ENCODE measurements around the gene ARAF. TPM values are rescaled to one million over a fixed set of nuclear protein-coding genes. Genes with fewer than 3 reads are reported as not detected.

ARAF gene
- polyA plus RNA-seq, 3 donors, result 49.7 to 105 (median 68.6) TPM

DNA sequence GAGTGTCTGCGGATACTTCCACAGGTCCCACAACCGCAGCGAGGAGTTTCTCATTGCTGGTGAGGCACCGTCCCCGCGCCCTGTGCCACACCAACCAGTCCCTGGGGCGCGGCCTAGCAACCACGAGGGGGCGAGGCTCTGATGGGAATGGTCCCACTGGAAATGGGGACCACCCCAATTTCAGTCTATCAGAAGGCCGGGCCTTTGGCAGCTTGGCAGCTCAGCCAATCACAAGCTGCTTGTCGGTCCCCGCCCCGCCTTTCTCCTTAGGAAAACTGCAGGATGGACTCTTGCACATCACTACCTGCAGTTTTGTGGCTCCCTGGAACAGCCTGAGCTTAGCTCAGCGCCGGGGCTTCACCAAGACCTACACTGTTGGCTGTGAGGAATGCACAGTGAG, 24.3 kb downstream of the ARAF start:
- H3K9me3 Mint-ChIP-seq, result peaks cover 0 to 2% (median 0%) of the 10 kb centered on the region in 7 donors
- no peak overlapping the region for H3K9ac ChIP-seq (ENCODE audit: insufficient read depth, low read length, poor library complexity, severe bottlenecking)
- no peak for DNase-seq
- H3K4me3 ChIP-seq (replicated peaks in 1 of 3; ENCODE audit: low read depth in 2 of 3, low read length in 3 of 3), result no peak overlapping the region
- H3K4me3 Mint-ChIP-seq, result no peak overlapping the region
- peaks cover 32 to 35% of the 10 kb centered on the region in 2 donors for H3K36me3 Mint-ChIP-seq
- TF ChIP-seq, protein P1, sequence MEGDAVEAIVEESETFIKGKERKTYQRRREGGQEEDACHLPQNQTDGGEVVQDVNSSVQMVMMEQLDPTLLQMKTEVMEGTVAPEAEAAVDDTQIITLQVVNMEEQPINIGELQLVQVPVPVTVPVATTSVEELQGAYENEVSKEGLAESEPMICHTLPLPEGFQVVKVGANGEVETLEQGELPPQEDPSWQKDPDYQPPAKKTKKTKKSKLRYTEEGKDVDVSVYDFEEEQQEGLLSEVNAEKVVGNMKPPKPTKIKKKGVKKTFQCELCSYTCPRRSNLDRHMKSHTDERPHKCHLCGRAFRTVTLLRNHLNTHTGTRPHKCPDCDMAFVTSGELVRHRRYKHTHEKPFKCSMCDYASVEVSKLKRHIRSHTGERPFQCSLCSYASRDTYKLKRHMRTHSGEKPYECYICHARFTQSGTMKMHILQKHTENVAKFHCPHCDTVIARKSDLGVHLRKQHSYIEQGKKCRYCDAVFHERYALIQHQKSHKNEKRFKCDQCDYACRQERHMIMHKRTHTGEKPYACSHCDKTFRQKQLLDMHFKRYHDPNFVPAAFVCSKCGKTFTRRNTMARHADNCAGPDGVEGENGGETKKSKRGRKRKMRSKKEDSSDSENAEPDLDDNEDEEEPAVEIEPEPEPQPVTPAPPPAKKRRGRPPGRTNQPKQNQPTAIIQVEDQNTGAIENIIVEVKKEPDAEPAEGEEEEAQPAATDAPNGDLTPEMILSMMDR (IDR thresholded peaks at IDR 0.05), result no peak
- H3K36me3 ChIP-seq (replicated peaks in 1 of 2; ENCODE audit: control insufficient read depth in 1 of 2, insufficient read depth in 2 of 2, low read length in 2 of 2), result peaks cover 6 to 25% of the 10 kb centered on the region in 2 donors
- H2AFZ ChIP-seq (ENCODE audit: insufficient read depth, low read depth, low read length, poor library complexity, severe bottlenecking), result no peak overlapping the region
- H3K4me2 ChIP-seq (replicated peaks; ENCODE audit: extremely low read depth, low read length, poor library complexity, severe bottlenecking), result no peak overlapping the region
- intact Hi-C loops (cut with micrococcal nuclease), result loop anchor here in 1 of 2 donors (5.0 kb wide), 1 partner anchor 42 kb away; the partner anchor contains the start of gene CFP
- peaks cover 15% of the 10 kb centered on the region for H3K79me2 ChIP-seq (ENCODE audit: insufficient read depth, low read length)
- H3K27me3 ChIP-seq (ENCODE audit: control insufficient read depth in 2 of 2, insufficient read depth in 2 of 2, low read length in 2 of 2), result no peaks in the 10 kb centered on the region
- WGBS (ENCODE audit: insufficient coverage), result 100% methylated on average over 1 of the region's 16 CpGs
- no peak overlapping the region for H3K27ac Mint-ChIP-seq
- peaks cover 35% of the 10 kb centered on the region for H3K4me1 Mint-ChIP-seq
- peaks cover 23% of the 10 kb centered on the region for H4K20me1 ChIP-seq (ENCODE audit: insufficient read depth, low read length)
- no peak overlapping the region for H3K27ac ChIP-seq (ENCODE audit: low read depth in 1 of 2, low read length in 2 of 2)
- peaks cover 24 to 39% of the 10 kb centered on the region in 2 donors for H3K4me1 ChIP-seq (ENCODE audit: control insufficient read depth in 1 of 2, insufficient read depth in 2 of 2, low read length in 2 of 2)
- H3K9me3 ChIP-seq (replicated peaks in 1 of 2; ENCODE audit: control insufficient read depth in 1 of 2, insufficient read depth in 1 of 2, low read length in 2 of 2), result no peaks in the 10 kb centered on the region
- peaks cover 0 to 5% (median 3%) of the 10 kb centered on the region in 3 donors for H3K27me3 Mint-ChIP-seq (ENCODE audit: low read depth in 3 of 3)

DNA sequence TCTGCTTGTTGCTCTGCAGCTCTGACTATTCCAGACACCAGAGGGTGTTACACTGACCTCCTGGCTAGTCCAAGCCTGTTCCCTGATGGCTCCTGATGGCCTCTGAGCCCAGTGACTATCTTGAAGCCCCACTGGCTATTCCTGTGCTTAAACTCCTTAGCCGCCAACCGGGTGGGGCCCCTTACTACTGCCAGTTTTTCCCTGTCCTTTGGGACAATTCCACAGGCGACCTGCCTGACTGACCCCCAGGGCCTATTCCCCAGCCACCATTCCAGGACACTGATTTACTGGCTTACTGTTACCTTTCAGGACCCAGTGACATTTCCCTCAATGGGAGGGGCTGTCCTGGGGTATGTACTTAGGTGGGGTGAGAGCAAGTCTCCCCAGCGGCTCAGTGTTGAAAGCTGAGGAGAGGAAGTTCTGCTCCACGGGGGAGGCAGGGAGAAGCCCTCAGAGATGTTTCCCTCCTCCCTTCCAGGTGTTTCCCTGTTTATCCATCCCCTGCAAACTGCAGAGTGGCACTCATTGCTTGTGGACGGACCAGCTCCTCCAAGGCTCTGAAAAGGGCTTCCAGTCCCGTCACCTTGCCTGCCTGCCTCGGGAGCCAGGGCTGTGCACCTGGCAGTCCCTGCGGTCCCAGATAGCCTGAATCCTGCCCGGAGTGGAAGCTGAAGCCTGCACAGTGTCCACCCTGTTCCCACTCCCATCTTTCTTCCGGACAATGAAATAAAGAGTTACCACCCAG, 25.2 kb downstream of the ARAF start:
- Histone ChIP-seq H4K20me1 (ENCODE audit: insufficient read depth, low read length) (peaks cover 23% of the 10 kb centered on the region), H3K4me3 (replicated peaks in 1 of 3; ENCODE audit: low read depth in 2 of 3, low read length in 3 of 3) (no peak overlapping the region), H3K79me2 (ENCODE audit: insufficient read depth, low read length) (peaks cover 15% of the 10 kb centered on the region), H3K36me3 (replicated peaks in 1 of 2; ENCODE audit: control insufficient read depth in 1 of 2, insufficient read depth in 2 of 2, low read length in 2 of 2) (peaks cover 6 to 25% of the 10 kb centered on the region in 2 donors), H2AFZ (ENCODE audit: insufficient read depth, low read depth, low read length, poor library complexity, severe bottlenecking) (no peak overlapping the region), H3K9me3 (replicated peaks in 1 of 2; ENCODE audit: control insufficient read depth in 1 of 2, insufficient read depth in 1 of 2, low read length in 2 of 2) (no peaks in the 10 kb centered on the region), H3K9ac (ENCODE audit: insufficient read depth, low read length, poor library complexity, severe bottlenecking) (no peak overlapping the region), H3K27ac (ENCODE audit: low read depth in 1 of 2, low read length in 2 of 2) (no peak overlapping the region), H3K27me3 (ENCODE audit: control insufficient read depth in 2 of 2, insufficient read depth in 2 of 2, low read length in 2 of 2) (no peaks in the 10 kb centered on the region), H3K4me2 (replicated peaks; ENCODE audit: extremely low read depth, low read length, poor library complexity, severe bottlenecking) (no peak overlapping the region), H3K4me1 (ENCODE audit: control insufficient read depth in 1 of 2, insufficient read depth in 2 of 2, low read length in 2 of 2) (peaks cover 20 to 29% of the 10 kb centered on the region in 2 donors)
- DNase-seq, result no peak
- Mint-ChIP-seq H3K36me3 (peaks cover 32 to 35% of the 10 kb centered on the region in 2 donors), H3K27ac (peak overlapping the region in 1 of 7 donors; percentile 19), H3K4me3 (peak overlapping the region in 1 of 2 donors; percentile 20), H3K4me1 (peaks cover 28% of the 10 kb centered on the region), H3K9me3 (peaks cover 0 to 2% (median 0%) of the 10 kb centered on the region in 7 donors), H3K27me3 (ENCODE audit: low read depth in 3 of 3) (peaks cover 0 to 5% (median 3%) of the 10 kb centered on the region in 3 donors)
- intact Hi-C loops (cut with micrococcal nuclease), result loop anchor here in 1 of 2 donors (5.0 kb wide), 1 partner anchor 41 kb away; the partner anchor contains the start of gene CFP
- TF ChIP-seq, protein P1 (IDR thresholded peaks at IDR 0.05), result no peak
- WGBS (ENCODE audit: insufficient coverage), result 94% methylated on average over 2 of the region's 11 CpGs

Data from CD14-positive monocyte (primary cell).